ENCODE results near the gene TCERG1L.

Gene TCERG1L

DNA sequence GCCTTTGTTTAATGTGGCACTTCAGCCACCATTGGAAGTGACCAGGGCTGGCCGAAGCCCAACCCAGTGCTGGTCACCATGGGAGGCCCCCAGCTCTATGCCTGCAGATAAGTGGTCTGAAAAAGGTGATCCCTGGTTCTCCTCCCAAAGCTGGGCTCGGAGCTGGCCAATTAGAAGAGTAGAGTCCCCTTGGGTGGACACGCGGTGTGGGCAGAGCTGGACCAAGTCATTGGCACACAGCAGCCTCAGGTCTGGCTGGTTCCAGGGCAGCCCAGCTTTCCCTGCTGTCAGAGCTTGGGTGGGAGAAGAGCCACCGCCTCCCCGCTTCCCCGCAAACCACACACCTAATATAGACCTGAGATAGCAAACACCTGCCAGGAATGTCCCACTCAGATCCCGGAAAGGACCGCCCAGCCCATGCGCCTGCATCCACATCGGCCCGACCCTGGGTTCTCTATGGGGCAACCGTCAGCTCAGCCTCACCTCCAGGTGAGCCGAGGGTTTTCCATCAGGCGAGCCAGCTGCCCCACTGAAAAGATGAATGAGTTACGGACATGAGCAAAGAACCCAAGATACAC, 84.3 kb downstream of the TCERG1L start:
- DNase-seq (ENCODE audit: low read depth) = no peak

DNA sequence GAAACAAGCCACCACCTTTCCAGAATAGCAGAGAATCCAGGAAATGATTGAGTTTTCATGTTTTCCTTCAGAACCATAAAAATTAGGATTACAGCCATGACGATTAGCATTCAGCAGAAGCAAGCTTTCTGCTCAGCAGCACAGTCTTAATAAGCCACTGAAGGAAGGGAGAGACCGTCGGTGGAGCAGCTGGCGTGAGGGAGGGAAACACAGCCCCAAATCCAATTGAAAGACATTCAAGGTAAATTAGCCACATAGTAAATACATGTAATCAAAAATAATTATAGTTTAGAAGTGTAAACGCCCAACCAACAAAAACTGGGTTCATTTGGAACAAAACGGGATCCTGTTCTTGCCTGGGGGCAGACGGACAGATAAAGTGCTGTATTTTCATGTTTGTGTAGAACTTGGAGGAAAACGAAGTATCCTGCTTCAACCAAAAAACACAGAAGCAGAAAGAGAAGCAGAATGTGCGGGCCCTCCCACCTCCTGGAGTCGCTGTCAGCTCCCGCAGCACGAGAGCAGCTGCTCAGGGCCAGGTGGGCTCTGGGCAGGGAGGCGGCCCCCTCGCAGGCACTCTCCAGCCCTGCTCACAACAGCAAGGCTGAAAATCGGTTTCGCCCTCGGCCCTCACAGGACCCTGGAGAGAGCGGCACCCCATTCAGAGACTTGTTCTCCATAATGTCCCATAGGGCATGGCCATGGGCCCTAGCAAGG, 84.9 kb downstream of the TCERG1L start:
- DNase-seq (ENCODE audit: low read depth) = no peak

DNA sequence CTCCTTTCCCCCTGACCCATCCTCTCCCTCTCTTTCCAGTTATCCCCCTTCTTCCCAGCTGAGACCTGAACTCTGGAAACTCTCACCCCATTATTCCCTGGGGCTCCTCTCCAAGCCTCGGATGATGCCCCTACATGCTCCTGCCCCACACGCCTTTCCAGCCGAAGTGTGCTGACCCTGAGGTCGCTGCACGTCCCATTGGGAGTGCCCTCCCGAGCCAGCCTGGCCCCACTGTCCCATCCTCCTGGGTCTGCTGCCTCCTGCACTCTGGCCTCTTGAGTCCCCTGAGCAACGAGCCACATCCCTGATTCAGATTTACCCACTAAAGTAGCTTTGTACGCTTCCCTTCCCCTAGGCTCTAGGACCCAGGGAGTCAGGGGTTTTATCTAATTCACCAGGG, 87.4 kb downstream of the TCERG1L start:
- DNase-seq (ENCODE audit: low read depth) = no peak

DNA sequence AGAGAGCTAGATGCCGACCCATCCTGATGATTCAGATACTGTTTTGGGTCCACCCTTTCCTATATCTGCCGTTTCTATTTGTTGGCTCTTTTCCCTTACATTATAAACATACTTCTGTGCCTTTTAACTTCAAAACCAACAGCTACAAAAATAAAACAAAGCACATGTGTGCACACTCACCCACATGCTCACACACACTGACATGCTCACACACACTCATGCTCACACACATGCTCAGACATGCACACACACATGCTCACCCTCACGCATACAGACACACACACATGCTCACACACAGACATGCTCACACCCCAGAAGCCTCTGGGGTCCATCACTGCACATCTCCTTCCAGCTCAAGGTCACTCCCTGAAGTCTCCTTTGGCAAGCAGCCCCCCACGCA, 88.1 kb downstream of the TCERG1L start:
- no peak for DNase-seq (ENCODE audit: low read depth)

DNA sequence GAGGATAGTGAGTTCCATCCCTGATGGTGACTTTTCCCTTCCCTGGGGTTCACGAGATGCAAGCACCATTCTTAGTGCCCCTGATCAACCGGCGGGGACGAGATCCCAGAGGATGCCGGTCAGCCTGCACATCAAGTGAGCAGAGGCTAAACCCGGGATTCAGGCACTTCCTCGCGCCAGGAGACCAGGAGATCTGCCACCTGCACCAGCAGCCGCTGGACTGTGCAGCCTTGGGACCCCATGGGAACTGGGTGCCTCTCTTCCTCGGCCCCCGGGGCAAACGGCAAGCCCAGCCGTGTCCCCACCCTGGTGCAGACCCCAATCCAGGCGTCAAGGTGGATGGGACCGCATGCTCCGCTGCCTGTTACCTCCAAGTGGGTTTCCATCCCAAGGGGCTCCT, 88.5 kb downstream of the TCERG1L start:
- no peak for DNase-seq (ENCODE audit: low read depth)

DNA sequence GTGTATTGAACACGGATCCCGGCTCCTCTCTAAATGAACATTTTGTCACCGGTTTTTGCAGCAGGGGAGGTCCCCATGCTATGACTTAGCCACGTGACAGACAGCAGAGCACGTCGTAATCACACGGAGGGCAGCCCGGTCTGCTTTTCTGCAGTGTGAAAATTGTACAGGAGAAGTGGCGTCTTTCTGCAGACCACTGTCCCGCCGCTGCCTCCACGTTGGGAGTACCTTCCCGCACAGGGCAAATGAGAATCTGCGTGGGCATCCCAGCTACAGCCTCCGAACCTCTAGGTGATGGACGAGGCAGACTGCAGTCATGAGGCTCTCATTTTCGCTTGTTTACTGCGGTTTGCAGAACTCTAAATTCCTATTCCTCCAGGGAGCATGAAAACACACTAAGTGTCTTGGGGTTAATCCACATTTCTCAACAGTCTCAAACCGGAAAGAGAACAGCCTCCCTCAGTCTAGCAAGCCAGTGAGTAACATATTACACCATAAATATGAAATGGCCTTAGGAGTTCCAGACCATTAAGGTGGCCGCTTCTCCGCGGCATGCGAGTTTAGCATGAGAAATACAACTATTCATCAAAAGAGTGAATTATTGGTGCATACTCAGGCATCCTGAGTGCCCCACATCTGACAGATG, 89.8 kb downstream of the TCERG1L start:
- DNase-seq (ENCODE audit: low read depth) = no peak

DNA sequence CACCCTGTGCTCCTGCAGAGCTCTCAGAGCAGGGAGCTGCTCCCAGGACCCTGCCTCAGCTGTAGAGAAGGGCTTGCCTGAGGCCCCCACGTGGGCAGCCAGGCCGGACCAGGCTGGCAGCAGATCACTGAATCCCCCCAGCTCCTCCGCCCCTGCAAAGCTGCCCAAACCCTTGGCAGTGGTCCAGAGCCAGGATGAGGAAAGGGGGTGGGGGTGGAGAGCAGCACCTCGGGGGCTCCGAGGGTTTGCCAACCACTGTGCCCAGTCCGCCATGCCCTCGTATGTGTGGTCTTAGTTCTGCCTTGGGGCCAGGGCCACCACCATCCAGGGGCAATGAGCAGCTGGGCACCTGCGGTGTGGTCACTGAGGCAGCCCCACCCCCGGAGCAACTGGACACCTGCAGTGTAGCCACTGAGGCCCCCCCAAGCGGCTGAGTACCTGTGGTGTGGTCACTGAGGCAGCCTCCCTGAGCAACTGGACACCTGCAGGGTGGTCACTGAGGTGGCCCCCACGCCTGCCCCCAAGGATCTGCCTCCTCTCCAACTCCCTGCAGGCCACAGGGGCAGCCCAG, 90.8 kb downstream of the TCERG1L start:
- no peak for DNase-seq (ENCODE audit: low read depth)

DNA sequence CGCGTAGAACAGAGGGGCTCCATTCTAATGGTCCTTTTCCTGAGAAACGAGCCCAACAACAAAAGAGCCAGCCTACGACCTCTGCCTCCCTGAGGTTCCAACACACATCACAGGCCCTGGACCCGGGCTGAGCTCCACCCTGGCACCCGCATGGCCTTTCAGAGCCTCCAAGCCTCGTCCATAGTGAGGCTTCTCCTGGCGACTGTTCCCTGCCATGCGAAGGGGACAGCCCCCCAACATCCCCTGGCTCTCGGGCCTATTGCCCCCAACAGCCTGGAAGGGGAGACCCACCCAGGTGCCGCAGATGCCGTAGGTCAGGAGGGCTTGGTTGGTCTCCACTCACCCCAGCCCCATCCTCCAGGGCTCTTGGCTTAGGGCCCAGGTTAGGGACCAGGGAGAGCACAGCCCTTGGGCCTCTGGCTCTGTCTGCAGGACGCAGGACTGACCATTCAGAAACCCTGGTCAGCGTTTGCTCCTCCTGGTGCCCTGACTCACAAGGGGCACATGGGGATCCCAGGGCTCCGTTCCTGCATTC, 91.5 kb downstream of the TCERG1L start:
- DNase-seq (ENCODE audit: low read depth) = no peak

DNA sequence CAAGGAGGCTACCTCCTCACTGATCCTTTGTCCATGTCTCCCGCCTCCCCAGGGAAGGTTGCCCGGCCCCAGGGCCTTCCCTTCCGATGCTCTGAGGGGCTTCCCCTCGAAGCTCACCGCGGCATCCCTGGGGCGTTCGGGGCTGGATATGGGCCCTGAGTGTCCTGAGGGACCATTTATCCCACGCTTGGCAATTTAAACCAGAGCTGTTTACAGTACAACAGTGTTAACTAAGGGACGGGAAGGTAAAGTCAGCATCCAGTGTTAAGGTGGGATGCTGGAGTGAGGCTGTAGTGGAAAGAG, 92.0 kb downstream of the TCERG1L start:
- no peak for DNase-seq (ENCODE audit: low read depth)

DNA sequence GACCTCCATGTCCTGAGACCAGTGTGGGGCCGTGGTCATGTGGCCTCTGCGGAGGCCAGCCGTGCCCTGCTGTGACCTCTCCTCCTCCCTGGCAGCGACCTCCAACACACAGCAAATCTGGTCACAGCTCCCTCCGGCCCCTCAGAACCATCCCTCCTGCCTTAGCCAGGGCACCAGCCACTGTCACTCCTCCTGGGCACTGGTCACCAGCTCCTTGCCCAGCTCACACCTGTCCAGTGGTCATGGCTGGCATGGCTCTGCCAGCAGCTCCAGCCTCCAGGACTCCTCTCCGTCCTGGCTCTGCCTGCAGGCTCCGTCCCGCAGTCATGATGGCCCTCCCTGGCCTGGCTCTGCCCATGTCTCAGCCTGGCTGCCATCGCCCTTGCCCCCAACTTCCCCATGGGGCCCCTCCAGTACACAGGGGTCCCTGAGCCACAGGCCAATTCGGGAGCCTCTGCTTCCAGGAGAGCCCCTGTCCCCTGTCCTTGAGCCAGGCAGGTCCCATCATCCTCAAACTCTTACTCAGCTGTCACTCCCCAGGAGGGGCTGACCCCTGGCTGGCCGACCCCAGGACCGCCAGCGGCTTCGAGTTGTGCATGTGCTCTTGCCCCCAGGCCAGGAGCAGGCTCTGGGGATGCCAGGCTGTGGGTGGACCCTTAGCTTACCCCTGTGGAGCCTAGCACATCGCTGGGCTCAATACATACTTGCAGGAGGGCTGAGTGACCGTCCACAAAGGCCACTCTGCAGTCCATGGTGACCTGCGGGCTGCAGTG, 92.5 kb downstream of the TCERG1L start:
- no peak for DNase-seq (ENCODE audit: low read depth)

DNA sequence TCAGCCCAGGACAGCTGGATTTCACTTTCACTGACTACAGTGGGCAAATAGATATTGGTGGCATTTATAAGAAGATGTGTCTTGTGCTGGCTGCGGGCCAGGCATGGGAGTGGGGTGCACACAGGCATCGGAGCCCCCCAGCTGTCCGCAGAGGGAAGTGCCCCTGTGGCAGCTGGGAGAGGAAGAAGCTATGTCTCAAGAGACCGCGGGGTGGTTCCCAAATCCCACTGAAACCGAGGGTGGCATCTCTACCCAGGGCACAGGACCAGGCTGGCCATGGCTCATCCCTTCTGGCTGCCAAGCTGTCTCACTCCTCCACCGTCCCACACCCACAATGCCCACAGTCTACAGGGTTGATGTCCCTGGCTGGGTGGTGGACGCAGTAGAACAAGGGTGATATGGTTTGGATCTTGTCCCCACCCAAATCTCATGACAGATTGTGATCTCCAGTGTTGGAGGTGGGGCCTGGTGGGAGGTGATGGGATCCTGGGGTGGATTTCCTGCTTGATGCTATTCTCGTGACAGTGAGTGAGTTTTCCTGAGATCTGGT, 94.8 kb downstream of the TCERG1L start:
- DNase-seq (ENCODE audit: low read depth) = no peak

DNA sequence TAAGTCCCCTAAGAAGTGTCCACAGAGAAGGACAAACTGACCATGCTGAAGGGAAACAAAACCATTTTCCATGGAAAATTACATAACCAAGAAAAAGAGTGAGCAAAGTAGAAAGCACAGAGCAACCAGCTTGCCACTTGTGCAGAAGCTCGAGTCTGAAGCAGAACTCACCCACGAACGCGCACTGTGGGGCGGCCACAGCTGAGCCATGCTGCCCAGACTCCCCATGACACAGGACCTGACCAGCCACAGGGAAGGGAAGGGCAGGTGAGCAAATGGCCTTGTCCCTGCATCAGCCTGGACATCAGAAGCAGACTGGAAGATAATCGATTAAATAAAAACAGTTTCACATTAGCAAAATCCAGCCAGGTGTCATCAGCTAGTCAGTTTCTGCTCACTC, 95.7 kb downstream of the TCERG1L start:
- no peak for DNase-seq (ENCODE audit: low read depth)

DNA sequence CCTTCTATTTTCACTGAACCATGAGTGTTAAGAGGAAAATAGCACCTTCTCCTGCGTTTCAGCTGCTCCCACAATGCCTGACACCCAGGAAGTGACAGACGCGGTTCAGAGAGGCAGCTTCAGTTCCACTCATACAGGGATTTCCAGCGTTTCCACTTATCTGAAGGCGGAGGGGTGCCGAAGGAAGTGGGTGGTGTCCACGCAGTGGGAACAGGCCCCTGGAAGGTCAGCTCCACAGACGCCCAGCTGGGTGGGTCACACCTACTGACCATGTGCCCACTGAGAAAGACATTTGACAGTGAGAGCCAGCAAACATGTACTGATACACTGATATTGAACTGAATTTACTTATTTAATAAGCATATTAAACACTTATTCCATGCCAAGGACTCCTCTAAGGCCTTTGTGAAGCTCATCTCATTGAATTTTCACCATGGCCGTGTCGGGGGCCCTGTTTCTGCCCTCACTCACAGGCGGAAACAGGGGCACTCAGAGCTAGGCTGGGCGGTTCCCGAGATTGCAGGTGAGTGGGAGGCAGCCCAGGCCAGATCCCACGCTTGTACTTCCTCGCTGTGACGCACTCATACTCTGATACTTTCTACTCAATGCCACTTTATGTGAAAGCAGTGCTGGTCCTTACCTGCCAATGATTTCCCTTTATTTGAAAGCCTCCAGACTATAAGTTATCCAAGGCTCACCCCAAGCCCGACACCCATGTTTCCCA, 96.8 kb downstream of the TCERG1L start:
- DNase-seq (ENCODE audit: low read depth) = no peak

DNA sequence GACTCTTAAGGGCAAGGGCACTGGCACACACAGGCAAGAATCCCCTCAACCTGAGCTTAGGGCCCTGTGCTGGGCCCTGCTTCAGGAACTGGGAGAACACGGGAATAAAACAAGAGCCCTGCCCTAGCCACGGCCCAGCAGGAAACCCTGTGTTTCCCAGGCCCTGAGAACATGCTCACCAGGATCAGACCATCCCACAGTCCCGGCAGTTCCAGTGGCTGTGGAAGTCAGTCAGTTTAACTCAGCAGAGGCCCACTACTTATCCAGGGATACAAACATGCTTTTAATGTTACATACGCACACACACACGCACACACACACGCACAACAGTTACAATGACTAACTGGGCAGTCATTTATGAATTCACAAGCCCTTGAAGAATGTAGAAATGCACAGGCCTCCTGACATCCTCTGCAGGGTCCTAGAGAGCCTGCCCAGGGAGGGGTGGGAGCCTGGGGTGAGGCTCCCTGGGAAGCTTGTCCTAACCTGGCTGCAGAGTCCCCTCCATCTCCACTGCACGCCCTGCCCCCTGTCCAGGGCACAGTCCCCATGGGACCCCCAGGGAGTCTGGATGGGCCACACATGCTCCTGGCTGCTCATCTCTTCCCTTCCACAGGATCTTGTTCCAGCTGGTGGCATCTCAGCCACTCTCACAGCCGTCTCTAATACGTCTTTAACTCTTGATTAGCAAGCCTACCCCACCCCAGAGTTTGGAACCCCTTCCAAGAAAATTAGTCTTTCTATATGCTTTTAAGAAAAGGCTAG, 97.6 kb downstream of the TCERG1L start:
- no peak for DNase-seq (ENCODE audit: low read depth)

DNA sequence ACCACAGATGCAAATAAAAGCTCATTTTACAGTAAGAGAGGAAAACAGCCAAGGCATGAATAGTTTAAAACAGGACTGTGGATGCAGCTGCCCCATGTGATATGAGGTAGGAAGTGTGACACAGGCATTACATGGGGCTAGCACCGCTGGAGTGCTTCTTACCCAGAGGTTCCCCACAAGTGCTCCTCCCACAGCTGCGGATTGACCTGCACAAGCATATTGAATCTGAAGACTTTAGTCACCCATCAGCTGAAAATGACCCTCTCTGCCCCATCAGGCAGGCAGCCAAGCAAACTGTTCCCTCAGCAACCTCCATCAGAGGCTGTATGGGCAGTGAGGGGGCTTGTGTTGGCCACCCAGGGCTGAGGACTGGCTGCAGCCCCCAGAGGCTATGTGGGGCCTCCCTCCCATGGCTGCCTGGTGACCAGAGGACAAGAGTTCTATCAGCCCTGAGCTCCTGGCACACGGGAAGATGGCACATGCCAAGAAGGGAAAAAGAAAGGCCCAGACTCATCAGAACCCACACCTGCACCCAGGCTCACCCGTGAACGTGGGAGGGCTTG, 98.7 kb downstream of the TCERG1L start:
- no peak for DNase-seq (ENCODE audit: low read depth)

DNA sequence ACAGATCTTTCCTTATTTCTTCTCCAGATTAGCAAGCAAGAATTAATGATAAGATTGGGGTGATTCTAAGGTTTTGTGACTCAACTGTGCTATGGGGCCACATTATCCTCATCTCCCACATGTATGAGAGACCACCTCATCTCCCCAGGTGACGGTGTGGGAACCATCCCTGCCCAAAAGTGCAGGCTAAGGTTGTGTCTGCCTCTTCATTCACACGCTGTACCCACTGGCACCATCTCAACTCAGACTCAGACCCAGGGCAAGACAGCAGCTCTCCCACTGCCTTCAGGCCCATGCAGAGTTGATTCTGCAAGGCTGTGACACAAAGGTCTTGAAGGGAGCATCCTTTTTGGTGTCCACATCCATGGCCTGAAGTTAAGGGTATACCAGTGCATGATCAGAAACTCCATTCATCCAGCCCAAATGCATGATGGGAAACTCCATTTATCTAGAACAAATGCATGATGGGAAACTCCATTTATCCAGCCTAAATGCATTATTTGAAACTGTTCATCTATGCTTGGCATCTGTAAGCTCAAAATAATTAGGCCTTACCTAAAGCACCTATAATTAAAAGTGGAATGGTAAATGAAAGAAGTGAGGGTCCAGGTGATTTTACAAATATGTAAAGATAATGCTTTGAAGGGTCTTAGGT, 99.4 kb downstream of the TCERG1L start:
- DNase-seq (ENCODE audit: low read depth) = no peak

DNA sequence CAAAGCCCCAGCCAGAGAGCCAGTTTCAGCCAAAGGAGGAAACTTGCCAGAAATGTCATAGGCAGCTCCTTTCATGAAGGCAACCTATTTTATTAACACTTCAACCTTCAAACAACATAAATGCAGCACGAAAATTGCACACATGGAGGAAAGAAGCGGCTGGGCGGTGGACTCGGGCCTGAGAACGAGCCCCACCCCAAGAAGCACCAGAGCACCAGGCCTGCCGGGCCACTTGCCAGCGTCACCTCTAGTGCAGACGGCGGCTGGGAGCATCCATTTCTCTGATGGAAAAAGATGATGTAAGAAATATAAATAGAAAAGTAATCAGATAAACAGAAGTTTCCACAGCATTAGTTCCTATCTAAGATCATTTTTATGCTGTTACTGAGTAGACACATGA, 100.0 kb downstream of the TCERG1L start:
- DNase-seq (ENCODE audit: low read depth) = no peak

DNA sequence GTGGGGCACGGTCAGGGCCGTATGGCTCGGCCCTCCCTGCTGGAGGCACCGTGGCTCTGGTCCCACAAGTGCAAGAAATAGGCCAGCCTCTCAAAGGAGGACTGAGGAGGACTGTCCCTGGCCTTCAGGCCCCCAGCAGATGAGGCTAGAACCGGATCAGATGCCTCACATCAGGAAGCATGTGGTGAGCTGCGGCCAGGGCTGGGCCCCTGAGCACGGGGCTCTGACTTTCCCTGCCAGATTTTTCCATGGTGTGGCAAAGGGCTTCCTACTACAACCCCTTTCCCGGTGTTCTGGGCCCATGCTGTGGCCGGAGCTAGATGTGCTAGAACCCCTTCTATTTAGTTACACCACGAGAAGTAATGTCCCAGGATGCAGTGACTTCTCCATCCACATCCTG, 100.4 kb downstream of the TCERG1L start:
- no peak for DNase-seq (ENCODE audit: low read depth)

DNA sequence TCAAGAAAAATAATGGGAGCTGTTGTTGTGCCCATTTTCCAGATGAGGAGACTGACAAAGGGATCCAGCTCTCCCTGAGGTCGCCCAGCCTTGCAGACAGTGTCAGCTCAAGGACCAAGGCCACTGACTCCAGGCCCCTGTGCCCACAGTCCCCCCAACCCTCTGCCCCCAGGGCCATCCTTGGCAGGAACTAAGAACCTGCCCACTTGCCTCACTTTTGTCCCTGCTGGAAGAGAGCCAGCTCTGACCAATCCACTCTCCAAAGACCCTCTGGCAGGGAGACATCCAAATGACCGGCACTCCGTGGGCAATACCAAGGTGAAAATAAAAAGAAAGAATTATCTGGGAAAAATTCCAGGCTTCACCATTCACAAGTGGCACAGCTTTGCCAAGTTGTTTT, 101.3 kb downstream of the TCERG1L start:
- DNase-seq (ENCODE audit: low read depth) = no peak

All from fibroblast of the conjunctiva (primary cell).